Measurements from ENCODE around the gene DLGAP4. TPM values are rescaled to one million over a fixed set of nuclear protein-coding genes. Genes with fewer than 3 reads are reported as not detected.

The DLGAP4 gene
- total RNA-seq, 1 experiment from 2014 or later: 40.3 TPM

- H4K20me1 ChIP-seq (ENCODE audit: insufficient read depth): no peaks in the 10 kb centered on the region
- ChIA-PET CTCF (no interaction called here), RAD21 (ENCODE audit: low non-redundant PET in 1 of 2, low total read pairs in 2 of 2, uncharacterized antibody in 2 of 2, unreplicated experiment in 2 of 2) (no interaction called here), POLR2A (no interaction called here)
- no peak overlapping the region for H3K9ac ChIP-seq (ENCODE audit: low read length)
- H3K27ac ChIP-seq (ENCODE audit: low read depth, low read length): no peak overlapping the region
- no peaks in the 10 kb centered on the region for H3K79me2 ChIP-seq (ENCODE audit: insufficient read depth, low read length)
- ATAC-seq: no peak
- 0 out of 2 replicates have a peak, but pooled peaks cover 4% of the 10 kb centered on the region for H3K27me3 ChIP-seq (ENCODE audit: insufficient read depth, low read length)
- no peak overlapping the region for H3K4me3 ChIP-seq (replicated peaks in 1 of 2; ENCODE audit: low read depth in 1 of 2, low read length in 2 of 2)
- no peak overlapping the region for H2AFZ ChIP-seq (ENCODE audit: low read depth, low read length, poor library complexity, severe bottlenecking)
- no peaks in the 10 kb centered on the region for H3K9me2 ChIP-seq (ENCODE audit: insufficient read depth)
- no TSS peak for BruUV-seq (replicated peaks)
- TF ChIP-seq REST (IDR thresholded peaks at IDR 0.05; ENCODE audit: low read depth) (no peak), SRF (IDR thresholded peaks at IDR 0.05; ENCODE audit: low read depth) (no peak), MAX (IDR thresholded peaks at IDR 0.05) (no peak)
- no peak overlapping the region for H3K4me2 ChIP-seq (ENCODE audit: low read length)
- no peaks in the 10 kb centered on the region for H3K36me3 ChIP-seq (ENCODE audit: control insufficient read depth in 1 of 2, insufficient read depth in 2 of 2, low read length in 2 of 2)
- intact Hi-C loops (cut with micrococcal nuclease): no loop called here
- DNase-seq (ENCODE audit: low read depth, low spot score): no peak
- H3K4me1 ChIP-seq (ENCODE audit: control insufficient read depth in 1 of 2, insufficient read depth in 2 of 2, low read length in 2 of 2): no peaks in the 10 kb centered on the region
- no peaks in the 10 kb centered on the region for H3K9me3 ChIP-seq (ENCODE audit: control insufficient read depth in 1 of 2, insufficient read depth in 1 of 2, low read depth in 1 of 2, low read length in 2 of 2)
Observed at GRCh38 chr20:36367907-36368799, 62.0 kb downstream of the DLGAP4 start.

- Histone ChIP-seq H3K4me2 (ENCODE audit: low read length) (no peak overlapping the region), H3K79me2 (ENCODE audit: insufficient read depth, low read length) (no peaks in the 10 kb centered on the region), H3K27me3 (ENCODE audit: insufficient read depth, low read length) (no peaks in the 10 kb centered on the region), H3K9ac (ENCODE audit: low read length) (no peak overlapping the region), H2AFZ (ENCODE audit: low read depth, low read length, poor library complexity, severe bottlenecking) (no peak overlapping the region), H3K9me3 (ENCODE audit: control insufficient read depth in 1 of 2, insufficient read depth in 1 of 2, low read depth in 1 of 2, low read length in 2 of 2) (no peaks in the 10 kb centered on the region), H3K9me2 (ENCODE audit: insufficient read depth) (no peaks in the 10 kb centered on the region), H3K4me3 (replicated peaks in 1 of 2; ENCODE audit: low read depth in 1 of 2, low read length in 2 of 2) (no peak overlapping the region), H3K36me3 (ENCODE audit: control insufficient read depth in 1 of 2, insufficient read depth in 2 of 2, low read length in 2 of 2) (no peaks in the 10 kb centered on the region), H3K4me1 (ENCODE audit: control insufficient read depth in 1 of 2, insufficient read depth in 2 of 2, low read length in 2 of 2) (no peaks in the 10 kb centered on the region), H3K27ac (ENCODE audit: low read depth, low read length) (no peak overlapping the region), H4K20me1 (ENCODE audit: insufficient read depth) (no peaks in the 10 kb centered on the region)
- ChIA-PET RAD21 (ENCODE audit: low non-redundant PET in 1 of 2, low total read pairs in 2 of 2, uncharacterized antibody in 2 of 2, unreplicated experiment in 2 of 2) (no interaction called here), CTCF (no interaction called here), POLR2A (no interaction called here)
- intact Hi-C loops (cut with micrococcal nuclease): no loop called here
- DNase-seq (ENCODE audit: low read depth, low spot score) (no peak), ATAC-seq (no peak)
- BruUV-seq (replicated peaks): no TSS peak
- no peak for TF ChIP-seq SIN3A (IDR thresholded peaks at IDR 0.05; ENCODE audit: low read depth)
- TF ChIP-seq FOSL1 (IDR thresholded peaks at IDR 0.05; ENCODE audit: low read depth): no peak
Observed at GRCh38 chr20:36368869-36369268, 62.7 kb downstream of the DLGAP4 start.
